Stimulated activated naive CD4-positive, alpha-beta T cell treated with Interleukin-2 at 50 U/mL for 16 hours (primary cell): ENCODE measurements around the gene ZDHHC22.

Experiments used
- DNase-seq: peaks from one replicate; lab custom pipeline; 2025; lab: John Stamatoyannopoulos, UW

The ZDHHC22 gene

GRCh38 chr14:77157740-77158139 is 16.1 kb upstream of the ZDHHC22 start:
- DNase-seq = no peak

- DNase-seq = no peak
These were observed 13.5 kb upstream of the ZDHHC22 start for GRCh38 chr14:77155083-77155482.

DNA sequence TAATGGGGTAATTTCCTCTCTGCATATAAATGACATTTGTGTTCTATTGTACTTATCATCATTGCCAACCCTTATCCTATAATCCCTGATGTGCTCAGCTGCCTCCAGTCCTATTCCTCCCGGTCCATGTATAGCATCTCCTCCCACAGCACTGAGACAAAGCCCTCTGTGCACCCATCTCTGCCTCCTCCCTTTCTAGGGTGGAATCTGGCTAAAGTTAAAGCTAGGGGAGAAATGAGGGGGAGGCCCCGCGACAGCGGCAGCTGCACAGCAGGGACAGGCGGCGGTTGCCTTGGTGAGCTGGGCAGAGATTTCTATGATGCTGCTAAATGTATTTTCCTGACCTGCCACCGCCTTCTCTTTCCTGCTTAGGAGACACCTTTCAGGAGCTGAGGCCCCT is 12.8 kb upstream of the ZDHHC22 start:
- DNase-seq = no peak

DNA sequence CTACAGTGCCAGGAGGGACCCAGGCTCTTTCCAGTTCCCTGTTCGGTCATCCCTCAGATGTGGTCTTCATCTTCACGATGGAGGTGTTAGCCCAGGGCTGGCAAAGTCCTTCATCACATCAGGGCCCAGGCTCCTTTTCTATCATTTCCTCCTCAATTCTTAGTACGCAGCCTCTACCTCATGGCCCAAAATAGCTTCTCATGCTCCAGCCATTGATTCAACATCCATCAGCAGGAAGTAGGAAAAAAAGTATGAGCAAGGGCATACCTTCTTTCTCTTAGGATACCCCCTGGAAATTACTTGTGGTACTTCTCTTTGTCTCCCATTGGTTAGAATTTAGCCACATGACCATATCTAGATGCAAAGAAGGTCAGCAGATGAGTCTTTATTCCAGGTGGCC is 12.2 kb upstream of the ZDHHC22 start:
- DNase-seq = no peak

- DNase-seq = no peak
These were observed 10.5 kb upstream of the ZDHHC22 start for GRCh38 chr14:77151918-77152588.

GRCh38 chr14:77151245-77151644 is 9.7 kb upstream of the ZDHHC22 start:
- no peak for DNase-seq

GRCh38 chr14:77148510-77149231 is 7.1 kb upstream of the ZDHHC22 start:
- DNase-seq = no peak

DNA sequence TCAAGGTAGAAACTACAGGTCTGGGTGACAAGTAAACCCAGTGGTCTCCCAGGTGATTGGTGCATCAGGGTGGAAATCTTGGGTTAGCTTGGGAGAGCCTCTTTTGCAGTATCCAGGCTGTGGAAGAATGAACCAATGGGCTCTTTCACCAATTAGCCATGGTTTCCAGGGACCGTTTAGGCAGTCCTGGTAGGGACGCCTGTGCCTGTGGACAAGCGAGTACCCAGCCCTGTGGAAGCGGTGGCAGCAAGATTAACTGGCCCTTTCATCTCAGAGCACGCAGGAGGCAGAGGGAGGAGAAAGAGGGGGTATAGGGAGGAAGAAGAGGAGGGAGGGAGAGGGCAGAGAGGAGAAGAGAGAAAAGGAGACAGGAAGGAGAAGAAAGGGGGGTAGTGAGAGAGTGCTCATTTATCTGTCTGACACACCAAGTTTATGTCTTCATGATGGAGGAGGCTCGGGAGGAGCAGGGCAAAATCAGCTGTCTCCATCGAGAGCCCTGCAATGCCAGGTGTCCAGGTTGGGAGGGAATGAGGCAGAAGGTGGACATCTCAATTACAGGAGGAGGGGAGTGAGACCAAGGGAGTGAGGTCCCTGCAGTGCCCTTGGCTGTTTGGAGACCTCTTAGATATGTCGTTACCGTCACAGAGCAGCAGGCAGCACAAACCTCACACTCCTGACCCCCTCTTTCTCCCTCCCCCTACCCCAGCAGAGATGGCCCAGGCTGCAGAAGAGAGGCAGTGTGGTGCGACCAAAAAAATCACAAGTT is 4.6 kb upstream of the ZDHHC22 start:
- DNase-seq = no peak

DNA sequence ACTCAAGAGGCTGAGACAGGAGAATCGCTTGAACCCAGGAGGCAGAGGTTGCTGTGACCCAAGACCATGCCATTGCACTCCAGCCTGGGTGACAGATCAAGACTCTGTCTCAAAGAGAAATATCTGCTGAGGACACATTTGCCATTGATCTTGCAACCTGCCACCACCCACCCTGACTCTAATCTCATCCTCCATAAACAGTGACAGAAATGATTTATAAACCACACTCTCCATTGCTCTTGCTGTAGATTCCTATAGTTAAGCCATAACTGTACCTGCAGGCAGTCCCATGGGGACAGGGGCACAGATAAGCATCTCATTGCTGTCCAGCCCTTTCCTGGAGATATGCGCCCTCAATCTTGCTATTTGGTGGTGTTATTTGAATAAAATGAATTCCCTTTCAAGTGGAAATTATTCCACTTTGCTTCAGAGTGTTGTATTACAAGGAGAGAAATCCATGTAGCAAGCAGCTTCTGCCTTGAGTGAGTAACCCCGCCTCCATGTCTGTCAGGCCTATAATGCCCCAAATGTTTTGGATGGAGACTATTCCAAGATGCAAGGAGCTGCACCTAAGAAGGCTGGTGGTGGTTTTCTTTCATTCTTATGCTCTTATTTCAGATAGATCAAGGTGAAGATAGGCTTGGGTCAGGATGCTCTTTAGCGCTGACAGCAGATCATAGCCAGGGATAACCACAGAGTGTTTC is 3.0 kb upstream of the ZDHHC22 start:
- DNase-seq = no peak

- no peak for DNase-seq
These were observed 1.5 kb upstream of the ZDHHC22 start for GRCh38 chr14:77143071-77143470.

- DNase-seq = no peak
These were observed 612 bp upstream of the ZDHHC22 start for GRCh38 chr14:77142005-77142800.

DNA sequence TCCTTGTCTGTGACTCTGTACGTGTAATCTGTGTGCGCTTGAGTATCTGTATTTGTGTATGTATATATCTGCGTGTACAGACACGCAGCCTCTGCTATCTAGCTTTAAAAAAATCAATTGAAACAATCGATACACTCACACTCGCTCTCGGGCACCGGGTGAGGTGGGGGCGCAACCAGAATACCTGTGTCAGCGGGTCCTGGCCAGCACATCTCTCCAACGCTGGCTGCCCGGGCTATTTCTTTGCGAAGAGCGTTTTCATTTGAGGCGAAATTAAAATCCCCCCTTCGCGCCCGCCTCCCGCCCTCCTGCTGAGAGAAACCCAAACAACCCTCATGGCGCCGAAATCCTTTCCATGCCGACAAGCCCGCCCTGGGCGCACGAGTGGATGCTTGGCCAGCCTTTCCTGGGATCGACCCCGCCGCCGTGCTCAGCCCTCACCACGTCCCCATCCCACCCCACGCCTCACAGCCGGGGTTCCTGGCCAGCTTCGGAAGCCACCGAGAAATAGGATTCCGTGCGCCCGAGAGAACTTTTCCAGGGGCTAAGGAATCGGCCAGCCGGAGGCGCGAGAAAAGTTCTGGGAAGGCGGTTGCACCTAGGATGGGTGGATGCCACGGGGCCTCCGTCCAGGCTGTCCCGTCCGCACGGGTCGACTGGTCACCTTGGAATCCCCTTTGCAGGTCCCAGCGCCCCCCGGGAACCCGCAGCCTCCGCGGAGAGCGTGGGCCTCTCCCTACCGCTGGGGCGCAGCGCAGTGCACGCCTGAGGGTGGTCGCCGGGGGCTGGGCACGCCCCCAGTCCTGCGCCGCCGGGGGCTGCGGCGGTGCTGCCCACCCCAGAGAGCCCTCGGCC is 1.0 kb downstream of the ZDHHC22 start:
- no peak for DNase-seq

GRCh38 chr14:77139540-77140358 is 1.8 kb downstream of the ZDHHC22 start:
- no peak for DNase-seq

DNA sequence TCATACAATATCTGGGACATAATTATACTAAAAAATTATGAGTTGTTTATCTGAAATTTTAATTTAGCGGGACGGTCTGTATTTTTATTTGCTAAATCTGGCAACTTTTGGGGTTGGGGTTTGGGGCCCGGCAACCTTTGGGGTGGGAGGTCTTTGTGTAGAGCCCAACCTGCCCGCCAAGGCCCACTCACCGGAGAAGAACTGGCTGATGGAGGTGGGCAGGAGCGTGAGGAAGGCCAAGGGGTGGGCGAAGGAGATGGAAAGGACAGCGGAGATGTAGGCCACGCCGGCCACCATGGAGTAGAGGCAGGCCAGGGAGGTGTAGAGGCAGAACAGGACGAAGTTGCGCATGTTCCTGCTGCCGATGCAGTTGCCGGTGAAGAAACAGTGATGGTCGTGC is 2.6 kb downstream of the ZDHHC22 start:
- no peak for DNase-seq

DNA sequence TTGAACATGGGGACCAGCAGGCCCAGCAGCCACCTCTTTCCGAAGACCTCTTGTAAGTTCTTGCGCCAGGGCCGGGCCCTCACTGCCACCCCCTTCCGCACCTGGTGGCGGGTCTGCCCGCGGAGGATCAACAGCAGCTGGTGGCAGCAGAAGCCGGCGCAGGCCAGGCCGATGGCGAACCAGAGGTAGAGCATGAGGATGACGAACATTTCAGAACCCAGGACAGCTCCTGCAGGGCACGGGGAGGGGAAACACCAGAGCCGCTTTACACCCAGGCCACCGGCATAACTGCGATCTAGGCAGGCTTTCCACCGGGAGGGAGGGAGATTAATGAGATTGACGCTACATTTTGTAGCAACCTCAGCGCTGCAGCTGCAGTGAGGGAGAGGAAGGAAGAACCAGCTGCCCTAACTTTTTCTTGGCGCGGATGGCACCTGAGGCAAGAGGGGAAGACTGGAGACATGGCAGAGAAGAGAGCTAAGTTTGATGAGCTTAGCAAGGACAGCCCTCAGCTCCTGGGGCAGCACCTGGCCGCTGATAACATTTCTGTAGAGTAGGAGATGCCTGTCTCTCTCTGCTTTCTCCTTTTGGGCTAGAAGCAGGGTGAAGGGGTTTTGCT is 7.8 kb downstream of the ZDHHC22 start:
- peak; percentile 21 for DNase-seq

DNA sequence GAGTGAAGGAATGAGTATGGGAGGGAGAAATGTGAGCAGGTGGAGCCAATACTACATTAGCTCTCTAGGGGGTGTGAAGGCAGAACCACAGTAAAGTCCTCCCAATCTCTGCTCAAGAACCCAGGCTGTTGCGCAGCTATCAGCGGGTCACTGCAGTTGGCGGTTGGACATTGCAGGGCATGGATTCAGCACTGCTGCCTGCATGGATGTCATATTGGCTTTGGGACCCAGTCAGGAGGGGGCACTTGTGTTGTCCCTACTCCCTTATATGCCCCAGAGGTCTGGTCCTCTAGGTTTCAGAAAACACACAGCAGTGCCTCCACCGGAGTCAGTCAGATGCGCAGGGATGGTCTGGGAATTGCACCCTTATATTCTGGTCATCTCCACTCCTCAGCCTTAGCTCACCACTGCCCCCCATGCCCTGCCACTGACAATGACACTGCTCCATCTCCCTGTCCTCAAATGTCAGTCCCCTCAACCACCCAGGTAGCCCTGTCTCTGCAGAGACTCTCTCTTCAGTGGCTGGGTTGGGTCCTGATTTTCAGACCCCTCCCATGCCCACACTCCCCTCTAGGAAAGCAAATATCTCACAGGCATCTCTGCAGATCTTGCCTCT is 9.6 kb downstream of the ZDHHC22 start:
- no peak for DNase-seq

DNA sequence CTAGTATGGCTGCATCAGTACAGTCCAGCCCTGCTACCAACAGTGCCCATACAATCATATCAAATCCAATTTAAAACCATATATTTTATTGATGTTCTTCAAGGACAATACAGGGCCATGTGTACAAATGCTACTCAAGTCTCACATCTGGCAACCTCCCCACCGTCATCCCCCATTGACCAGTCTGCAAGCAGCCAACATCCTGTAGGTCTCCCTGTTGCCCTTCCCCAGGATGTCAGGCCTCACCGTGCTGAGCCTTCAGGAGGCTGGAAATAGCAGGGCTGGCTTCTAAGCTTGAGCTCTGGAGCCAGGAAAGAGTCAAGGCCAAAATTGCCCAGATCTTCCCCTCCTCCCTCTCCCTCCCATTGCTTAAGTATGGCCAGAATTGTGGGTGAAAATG is 10.4 kb downstream of the ZDHHC22 start:
- no peak for DNase-seq

DNA sequence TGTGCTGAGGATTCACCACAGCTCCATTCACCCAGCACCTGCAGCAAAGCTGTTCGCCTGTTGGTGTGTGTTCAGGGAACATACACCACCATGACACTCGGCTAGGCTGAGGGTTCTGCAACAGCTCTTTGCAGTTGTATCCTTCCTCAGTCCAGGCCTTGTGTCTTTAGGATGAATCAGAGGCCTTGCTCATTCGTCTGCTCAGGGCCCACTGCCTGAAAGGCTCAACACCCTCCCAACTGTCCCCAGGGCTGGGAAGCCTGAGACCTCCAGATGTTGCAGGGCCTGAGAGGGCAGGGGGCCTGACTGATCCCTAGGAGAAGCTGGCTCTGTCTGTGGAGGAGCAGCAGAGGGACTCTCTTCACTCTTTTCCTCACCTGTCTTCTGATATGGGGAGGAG is 11.2 kb downstream of the ZDHHC22 start:
- DNase-seq = no peak

DNA sequence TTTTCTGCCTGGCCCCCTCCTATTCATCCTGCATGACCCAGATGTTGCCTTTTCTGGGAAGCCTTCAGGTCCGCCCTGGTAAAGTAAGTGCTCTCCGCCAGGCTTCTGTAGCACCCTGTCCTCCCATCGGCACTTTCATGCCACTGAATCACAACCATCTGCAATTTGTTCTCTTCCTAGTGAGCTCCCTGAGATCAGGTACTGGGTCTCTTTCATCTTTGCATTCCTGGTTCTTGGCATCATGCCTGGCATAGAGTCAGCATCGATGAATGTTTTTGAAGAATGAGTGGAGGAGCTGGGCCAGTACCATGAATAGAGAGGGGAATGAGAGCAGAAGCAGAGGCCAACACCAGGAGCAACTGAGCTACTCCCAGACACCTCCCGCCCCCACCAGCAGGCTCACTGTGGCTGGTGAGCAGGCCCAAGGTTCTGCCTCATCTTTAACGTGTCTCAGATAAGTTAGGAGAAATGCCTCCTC is 13.1 kb downstream of the ZDHHC22 start:
- DNase-seq = no peak
